Vein endothelial cell (primary cell): ENCODE measurements around the gene LCE1E. TPM values are rescaled to one million over a fixed set of nuclear protein-coding genes. Genes with fewer than 3 reads are reported as not detected.

Source experiments
- total RNA-seq: library from RNA; depleted of rRNA; stranded (reverse); fragments of >200 nt; gene quantifications from 2 replicates; pipeline ENCODE4 v1.2.3, GENCODE V29; 2012

LCE1E gene
- not detected in 2 replicates for total RNA-seq

GRCh38 chr1:152786077-152786476, at the start of gene LCE1E:
Gene LCE1E (plus strand): TSS chr1:152786257. CDS start chr1:152787300, 1,043 bp downstream.

GRCh38 chr1:152757747-152758146, 28.3 kb upstream of the LCE1E start, which contains the start of gene KPRP:
Gene KPRP (plus strand): TSS chr1:152758025. CDS start chr1:152759589, 1,564 bp downstream.

GRCh38 chr1:152774875-152775274, 11.2 kb upstream of the LCE1E start, which contains the start of gene LCE1F:
Gene LCE1F (plus strand): TSS chr1:152775140. CDS start chr1:152776372, 1,232 bp downstream.

GRCh38 chr1:152796421-152796820, 10.4 kb downstream of the LCE1E start, which contains the start of gene LCE1D:
Gene LCE1D (plus strand): TSS chr1:152796721. CDS start chr1:152797795, 1,074 bp downstream.

GRCh38 chr1:152806576-152806975, 20.5 kb downstream of the LCE1E start, which contains the start of gene LCE1C:
Gene LCE1C (minus strand): TSS chr1:152806651. CDS start chr1:152805478, 1,173 bp downstream.

GRCh38 chr1:152811671-152812070, 25.6 kb downstream of the LCE1E start, which contains the start of gene LCE1B:
Gene LCE1B (plus strand): TSS chr1:152811971. CDS start chr1:152812447, 476 bp downstream.

GRCh38 chr1:152827173-152827572, 41.1 kb downstream of the LCE1E start, which contains the start of gene LCE1A:
Gene LCE1A (plus strand): TSS chr1:152827473. CDS start chr1:152827473, 0 bp downstream.

Other genes with a start within 250 kb of the LCE1E start
- gene LCE3E, start 219.5 kb upstream of the LCE1E start, total RNA-seq = not detected in 2 replicates
- not detected in 2 replicates for gene LCE3D, start 205.7 kb upstream of the LCE1E start, total RNA-seq
- not detected in 2 replicates for gene LCE3C, start 186.0 kb upstream of the LCE1E start, total RNA-seq
- not detected in 2 replicates for gene LCE3B, start 172.4 kb upstream of the LCE1E start, total RNA-seq
- gene LCE3A, start 163.2 kb upstream of the LCE1E start, total RNA-seq = not detected in 2 replicates
- not detected in 2 replicates for gene LCE2D, start 122.9 kb upstream of the LCE1E start, total RNA-seq
- gene LCE2C, start 111.0 kb upstream of the LCE1E start, total RNA-seq = not detected in 2 replicates
- not detected in 2 replicates for gene LCE2B, start 100.1 kb upstream of the LCE1E start, total RNA-seq
- not detected in 2 replicates for gene LCE2A, start 87.9 kb upstream of the LCE1E start, total RNA-seq
- gene LCE4A, start 78.1 kb upstream of the LCE1E start, total RNA-seq = not detected in 2 replicates
- not detected in 2 replicates for gene KPRP, start 28.2 kb upstream of the LCE1E start, total RNA-seq
- gene LCE1F, start 11.1 kb upstream of the LCE1E start, total RNA-seq = not detected in 2 replicates
- not detected in 2 replicates for gene LCE1D, start 10.5 kb downstream of the LCE1E start, total RNA-seq
- not detected in 2 replicates for gene LCE1C, start 20.4 kb downstream of the LCE1E start, total RNA-seq
- not detected in 2 replicates for gene LCE1B, start 25.7 kb downstream of the LCE1E start, total RNA-seq
- gene LCE1A, start 41.2 kb downstream of the LCE1E start, total RNA-seq = not detected in 2 replicates
- not detected in 2 replicates for gene LCE6A, start 56.6 kb downstream of the LCE1E start, total RNA-seq
- gene LCE7A, start 73.7 kb downstream of the LCE1E start, total RNA-seq = not detected in 2 replicates
- not detected in 2 replicates for gene SMCP, start 92.1 kb downstream of the LCE1E start, total RNA-seq
- not detected in 2 replicates for gene IVL, start 122.3 kb downstream of the LCE1E start, total RNA-seq
- not detected in 2 replicates for gene SPRR5, start 160.9 kb downstream of the LCE1E start, total RNA-seq
- not detected in 2 replicates for gene SPRR4, start 184.4 kb downstream of the LCE1E start, total RNA-seq
- not detected in 2 replicates for gene SPRR1A, start 197.8 kb downstream of the LCE1E start, total RNA-seq
- not detected in 2 replicates for gene SPRR3, start 215.5 kb downstream of the LCE1E start, total RNA-seq
- gene SPRR1B, start 244.9 kb downstream of the LCE1E start, total RNA-seq = not detected in 2 replicates